ENCODE results near the gene ACTL7A.

The ACTL7A gene

GRCh38 chr9:108850293-108850897, 11.7 kb upstream of the ACTL7A start:
- TF ChIP-seq, protein P1, sequence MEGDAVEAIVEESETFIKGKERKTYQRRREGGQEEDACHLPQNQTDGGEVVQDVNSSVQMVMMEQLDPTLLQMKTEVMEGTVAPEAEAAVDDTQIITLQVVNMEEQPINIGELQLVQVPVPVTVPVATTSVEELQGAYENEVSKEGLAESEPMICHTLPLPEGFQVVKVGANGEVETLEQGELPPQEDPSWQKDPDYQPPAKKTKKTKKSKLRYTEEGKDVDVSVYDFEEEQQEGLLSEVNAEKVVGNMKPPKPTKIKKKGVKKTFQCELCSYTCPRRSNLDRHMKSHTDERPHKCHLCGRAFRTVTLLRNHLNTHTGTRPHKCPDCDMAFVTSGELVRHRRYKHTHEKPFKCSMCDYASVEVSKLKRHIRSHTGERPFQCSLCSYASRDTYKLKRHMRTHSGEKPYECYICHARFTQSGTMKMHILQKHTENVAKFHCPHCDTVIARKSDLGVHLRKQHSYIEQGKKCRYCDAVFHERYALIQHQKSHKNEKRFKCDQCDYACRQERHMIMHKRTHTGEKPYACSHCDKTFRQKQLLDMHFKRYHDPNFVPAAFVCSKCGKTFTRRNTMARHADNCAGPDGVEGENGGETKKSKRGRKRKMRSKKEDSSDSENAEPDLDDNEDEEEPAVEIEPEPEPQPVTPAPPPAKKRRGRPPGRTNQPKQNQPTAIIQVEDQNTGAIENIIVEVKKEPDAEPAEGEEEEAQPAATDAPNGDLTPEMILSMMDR (conservative IDR thresholded peaks at IDR 0.05) = peak; percentile 71
- no peak for TF ChIP-seq ZFX (IDR thresholded peaks at IDR 0.05)
- no peak overlapping the region for H3K27ac ChIP-seq

DNA sequence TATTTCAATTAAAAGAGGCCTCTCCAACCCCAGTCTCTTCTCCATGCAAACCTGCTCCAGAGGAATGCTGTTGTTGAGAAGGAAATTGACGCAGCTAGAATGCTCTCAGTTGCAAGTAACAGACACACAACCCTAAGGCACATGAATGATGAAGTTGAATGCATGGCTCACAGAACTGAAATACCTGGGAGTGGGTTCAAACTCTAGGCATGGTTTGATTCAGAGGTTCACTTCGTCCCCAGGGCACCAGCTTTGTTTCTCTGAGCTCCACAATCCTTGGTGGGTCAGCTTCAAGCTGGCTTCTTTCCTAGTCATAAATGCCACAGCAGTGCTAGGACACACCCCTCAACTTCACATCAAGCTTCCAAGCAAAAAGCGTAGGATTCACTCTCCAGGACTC, 10.9 kb upstream of the ACTL7A start:
- TF ChIP-seq, protein P1 (conservative IDR thresholded peaks at IDR 0.05) = no peak
- TF ChIP-seq ZFX (IDR thresholded peaks at IDR 0.05) = no peak
- H3K27ac ChIP-seq = no peak overlapping the region

- no peak overlapping the region for H3K27ac ChIP-seq
- TF ChIP-seq, protein P1 (conservative IDR thresholded peaks at IDR 0.05) = no peak
- no peak for TF ChIP-seq ZFX (IDR thresholded peaks at IDR 0.05)
These were observed 10.0 kb upstream of the ACTL7A start for GRCh38 chr9:108852079-108852478.

DNA sequence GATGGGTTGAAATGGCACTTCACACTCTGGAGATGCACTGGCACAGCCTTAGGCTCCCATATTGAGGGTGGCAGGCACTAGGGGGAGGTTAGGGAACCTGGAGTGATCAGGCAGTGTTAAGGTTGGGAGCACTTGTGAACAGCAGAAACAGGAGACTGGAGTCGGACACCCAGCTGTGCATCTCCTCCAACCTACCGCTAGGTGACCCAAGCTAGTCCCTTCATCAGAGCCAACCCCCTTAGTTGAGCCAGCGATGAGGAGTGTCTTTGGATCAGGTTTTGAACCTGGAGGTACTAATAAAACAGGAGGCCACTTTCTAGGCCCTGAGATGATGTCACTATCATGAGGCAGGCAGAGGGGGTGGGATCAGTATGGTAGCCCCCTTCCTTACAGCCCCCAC, 8.0 kb upstream of the ACTL7A start:
- no peak overlapping the region for H3K27ac ChIP-seq
- TF ChIP-seq ZFX (IDR thresholded peaks at IDR 0.05) = no peak
- TF ChIP-seq, protein P1 (conservative IDR thresholded peaks at IDR 0.05) = no peak

GRCh38 chr9:108854641-108855528, 7.2 kb upstream of the ACTL7A start:
- no peak overlapping the region for H3K27ac ChIP-seq
- TF ChIP-seq ZFX (IDR thresholded peaks at IDR 0.05) = no peak
- TF ChIP-seq, protein P1 (conservative IDR thresholded peaks at IDR 0.05) = no peak

GRCh38 chr9:108855529-108855886, 6.6 kb upstream of the ACTL7A start:
- TF ChIP-seq, protein P1 (conservative IDR thresholded peaks at IDR 0.05) = no peak
- TF ChIP-seq ZFX (IDR thresholded peaks at IDR 0.05) = no peak
- no peak overlapping the region for H3K27ac ChIP-seq

- H3K27ac ChIP-seq = no peak within 1 kb of the TSS
- no peak for TF ChIP-seq ZFX (IDR thresholded peaks at IDR 0.05)
- TF ChIP-seq, protein P1 (conservative IDR thresholded peaks at IDR 0.05) = no peak
These were observed 6.2 kb upstream of the ACTL7A start, which contains the start of gene ACTL7B for GRCh38 chr9:108855888-108856287. ACTL7B (minus strand) TSS chr9:108855986; CDS start chr9:108855930, 56 bp downstream.

All from C4-2B (cell line).